Thyroid gland (tissue), 4 donors: ENCODE results near the gene MAML1. TPM values are rescaled to one million over a fixed set of nuclear protein-coding genes. Genes with fewer than 3 reads are reported as not detected.

Experiments used
- DNase-seq, 2 donors: peaks; one replicate each; pipeline ENCODE4 v3.0.0-alpha.2; 2019
- H3K27ac ChIP-seq, 3 donors: fragments of 200-600 bp; sonication (generic); 1 replicate in 2 of 3; 2 replicates in 1 of 3; pipeline ENCODE4 v1.5.1; 2016 to 2019; ENCODE audit warnings: mild to moderate bottlenecking in 1 of 3, moderate library complexity in 1 of 3
- H3K27me3 ChIP-seq: fragments of 200-600 bp; sonication (generic); one replicate; pipeline ENCODE4 v1.5.1; 2019
- H3K36me3 ChIP-seq, 2 donors: fragments of 200-600 bp; sonication (generic); one replicate each; pipeline ENCODE4 v1.5.1; 2016 to 2019
- H3K4me1 ChIP-seq, 2 donors: fragments of 200-600 bp; sonication (generic); one replicate each; pipeline ENCODE4 v1.5.1; 2017 to 2019
- H3K4me3 ChIP-seq, 3 donors: fragments of 200-600 bp; sonication (generic); replicated peaks in 1 of 3; 1 replicate in 2 of 3; 2 replicates in 1 of 3; pipeline ENCODE4 v1.5.1; 2016; ENCODE audit warnings: mild to moderate bottlenecking in 1 of 3
- H3K9me3 ChIP-seq: fragments of 200-600 bp; sonication (generic); one replicate; pipeline ENCODE4 v1.5.1; 2017
- POLR2A ChIP-seq, 2 donors: fragments of 450-650 bp; IDR thresholded peaks; one replicate each; pipeline ENCODE4 v1.6.1; 2017; ENCODE audit warnings: antibody characterized with exemption in 2 of 2, mild to moderate bottlenecking in 2 of 2, moderate library complexity in 1 of 2
- WGBS, 2 donors: methylation state at CpG; one replicate each; pipeline ENCODE4 v1.1.5; 2017; 5-methylcytosine and 5-hydroxymethylcytosine counted together
- intact Hi-C: fragments of 100-400 bp; cut with DNase I; formaldehyde crosslinking; loops from one replicate; pipeline ENCODE4 v1.15.1; 2023
- total RNA-seq, 4 donors: library from RNA; depleted of rRNA; stranded (reverse); fragments of >200 nt; gene quantifications; one replicate each; pipeline ENCODE4 v1.2.3, GENCODE V29; 2016
- TF ChIP-seq, protein P1 (sequence below), 6 experiments: fragments of 200-600 bp in 3 of 6; fragments of 450-650 bp in 3 of 6; sonication (generic) in 3 of 6; IDR thresholded peaks; one replicate each; pipeline ENCODE4 v1.5.1; 2016 to 2019; ENCODE audit warnings: antibody characterized with exemption in 6 of 6, mild to moderate bottlenecking in 2 of 6, inconsistent platforms in 1 of 6, moderate library complexity in 1 of 6

Gene MAML1
- total RNA-seq, 4 donors from 2014 or later, result 27.3 to 46.7 (median 28.0) TPM

DNA sequence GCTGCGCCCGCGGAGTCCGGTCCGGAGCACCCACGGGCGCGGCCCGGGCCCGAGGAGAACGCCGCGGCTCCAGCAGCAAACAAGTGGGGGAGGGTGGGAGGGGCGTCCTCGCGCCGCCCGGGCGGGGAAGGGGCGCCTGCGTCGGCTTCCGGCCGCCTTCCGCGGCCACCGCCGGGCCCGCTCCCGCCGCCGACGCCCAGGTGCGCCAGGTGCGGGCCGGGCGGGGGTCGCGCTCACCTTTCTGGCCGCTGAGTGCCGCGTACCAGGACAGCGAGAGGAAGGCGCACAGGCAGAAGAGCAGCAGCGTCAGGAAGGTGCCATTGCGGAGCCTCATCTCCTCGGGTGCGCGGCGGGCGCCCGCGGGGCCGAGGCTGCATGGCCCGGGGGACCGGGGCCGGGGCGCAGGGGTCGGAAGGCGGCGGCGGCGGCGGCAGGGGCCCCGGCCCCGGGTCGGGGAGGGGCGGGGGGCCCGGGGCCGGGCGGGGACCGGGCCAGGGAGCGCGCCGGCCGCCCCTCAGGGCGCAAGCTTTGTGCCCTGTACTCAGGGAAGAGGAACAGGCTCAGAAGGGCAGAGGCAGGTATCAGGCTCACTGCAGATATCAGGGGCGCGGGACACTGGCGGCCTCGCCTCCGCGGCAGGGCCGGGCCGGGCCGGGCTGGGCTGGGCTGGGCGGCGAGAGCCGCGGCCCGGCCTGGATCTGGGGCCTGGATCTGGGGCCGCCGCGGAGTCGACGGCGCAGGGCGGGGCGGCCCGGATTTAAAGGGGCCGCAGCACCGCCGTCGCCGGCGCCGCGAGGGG, 73.8 kb downstream of the MAML1 start, which contains the start of gene MGAT4B:
Gene MGAT4B, minus strand, starts transcription at position 617 of the 799 bp plus-strand sequence. Its CDS starts 283 bp downstream, at position 334.
- Histone ChIP-seq H3K36me3 (no peaks in the 10 kb centered on the region), H3K4me1 (peaks cover 13 to 40% of the 10 kb centered on the region in 2 donors), H3K4me3 (peak within 1 kb of the TSS; percentile 71 to 83 (median 73)), H3K27me3 (no peaks in the 10 kb centered on the region), H3K9me3 (no peaks in the 10 kb centered on the region), H3K27ac (peak within 1 kb of the TSS; percentile 55 to 89 (median 89))
- no CpG with 5 or more reads among the region's 108 CpGs for WGBS, 2 donors
- peak; percentile 76 to 81 for DNase-seq
- TF ChIP-seq POLR2A (IDR thresholded peaks at IDR 0.05), result peak; percentile 30 to 77
- TF ChIP-seq, protein P1, sequence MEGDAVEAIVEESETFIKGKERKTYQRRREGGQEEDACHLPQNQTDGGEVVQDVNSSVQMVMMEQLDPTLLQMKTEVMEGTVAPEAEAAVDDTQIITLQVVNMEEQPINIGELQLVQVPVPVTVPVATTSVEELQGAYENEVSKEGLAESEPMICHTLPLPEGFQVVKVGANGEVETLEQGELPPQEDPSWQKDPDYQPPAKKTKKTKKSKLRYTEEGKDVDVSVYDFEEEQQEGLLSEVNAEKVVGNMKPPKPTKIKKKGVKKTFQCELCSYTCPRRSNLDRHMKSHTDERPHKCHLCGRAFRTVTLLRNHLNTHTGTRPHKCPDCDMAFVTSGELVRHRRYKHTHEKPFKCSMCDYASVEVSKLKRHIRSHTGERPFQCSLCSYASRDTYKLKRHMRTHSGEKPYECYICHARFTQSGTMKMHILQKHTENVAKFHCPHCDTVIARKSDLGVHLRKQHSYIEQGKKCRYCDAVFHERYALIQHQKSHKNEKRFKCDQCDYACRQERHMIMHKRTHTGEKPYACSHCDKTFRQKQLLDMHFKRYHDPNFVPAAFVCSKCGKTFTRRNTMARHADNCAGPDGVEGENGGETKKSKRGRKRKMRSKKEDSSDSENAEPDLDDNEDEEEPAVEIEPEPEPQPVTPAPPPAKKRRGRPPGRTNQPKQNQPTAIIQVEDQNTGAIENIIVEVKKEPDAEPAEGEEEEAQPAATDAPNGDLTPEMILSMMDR (IDR thresholded peaks at IDR 0.05), result peak in 1 of 6 experiments; percentile 25
- intact Hi-C loops, result loop anchor here (5.0 kb wide), 1 partner anchor 184 kb away; the partner anchor contains the start of gene HNRNPH1

DNA sequence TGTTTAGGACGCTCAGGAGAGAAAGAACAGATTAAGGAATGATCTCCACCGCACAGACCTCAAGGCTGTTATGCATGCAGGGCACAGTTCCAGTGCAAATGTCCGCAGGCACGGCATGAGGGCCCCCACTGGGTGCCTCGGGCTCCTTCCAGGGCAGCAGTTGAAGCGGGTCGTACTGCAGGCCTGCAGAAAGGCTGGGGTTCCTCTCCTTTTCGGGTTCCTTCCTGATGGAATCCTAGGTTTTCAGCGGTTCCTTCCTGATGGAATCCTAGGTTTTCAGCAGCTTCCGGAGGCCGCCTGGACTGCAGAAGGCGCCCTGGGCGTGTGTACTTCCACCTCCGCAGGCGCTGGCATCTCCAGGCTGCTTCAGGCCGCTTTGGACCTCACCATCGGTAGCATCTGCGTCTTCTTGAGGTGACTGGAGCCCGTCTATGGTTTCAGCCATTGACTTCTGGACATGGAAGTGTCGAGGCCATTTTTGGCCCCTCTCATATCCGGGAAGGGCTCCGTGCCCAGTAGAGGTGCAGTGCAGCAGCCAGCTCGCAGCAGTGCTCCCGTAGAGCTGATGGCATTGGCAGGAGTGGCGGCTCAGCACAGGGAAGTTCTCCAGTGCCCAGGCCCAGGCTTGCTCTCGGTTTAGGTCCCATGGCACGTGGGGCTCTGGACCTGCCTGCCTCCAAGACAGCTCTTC, 79.7 kb downstream of the MAML1 start:
- 94 to 96% methylated on average over 6 to 25 of the region's 27 CpGs for WGBS, 2 donors
- no peaks in the 10 kb centered on the region for H3K27me3 ChIP-seq
- H3K4me1 ChIP-seq, result peaks cover 6 to 17% of the 10 kb centered on the region in 2 donors
- no peak overlapping the region for H3K4me3 ChIP-seq
- DNase-seq, result no peak
- no peak overlapping the region for H3K27ac ChIP-seq
- TF ChIP-seq, protein P1 (IDR thresholded peaks at IDR 0.05), result no peak
- no peak for TF ChIP-seq POLR2A (IDR thresholded peaks at IDR 0.05)
- no peaks in the 10 kb centered on the region for H3K9me3 ChIP-seq
- intact Hi-C loops, result no loop called here
- H3K36me3 ChIP-seq, result no peaks in the 10 kb centered on the region

DNA sequence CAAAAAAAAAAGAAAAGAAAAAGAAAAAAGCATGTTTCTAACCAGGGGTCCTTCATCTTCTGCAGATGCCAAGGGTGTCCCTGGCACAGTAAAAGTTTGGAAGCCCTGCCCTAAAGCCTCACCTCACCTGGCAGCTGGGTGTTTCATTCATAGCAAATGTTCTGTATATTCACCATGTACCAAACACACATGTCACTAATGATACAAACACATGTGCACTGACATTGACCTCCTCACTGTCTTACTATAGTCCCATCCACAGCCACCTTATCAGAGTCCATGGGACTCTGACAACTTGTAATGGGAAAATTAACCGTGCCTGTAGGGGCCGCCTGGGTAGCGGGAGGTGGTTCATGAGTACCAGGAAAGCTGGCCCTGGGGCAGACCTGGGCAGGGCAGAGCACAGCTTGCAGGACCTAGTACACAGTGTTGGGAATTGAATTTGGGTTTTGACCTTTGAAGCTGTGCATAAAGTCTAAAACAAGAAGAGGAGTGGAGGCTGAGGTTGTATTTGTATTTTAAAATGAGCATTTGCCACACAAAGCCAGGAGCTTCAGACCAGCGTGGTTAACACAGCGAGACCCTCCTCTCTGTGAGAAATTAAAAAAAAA, 80.5 kb downstream of the MAML1 start:
- no peak for DNase-seq
- Histone ChIP-seq H3K9me3 (no peaks in the 10 kb centered on the region), H3K4me3 (no peak overlapping the region), H3K27me3 (no peaks in the 10 kb centered on the region), H3K27ac (no peak overlapping the region), H3K4me1 (peaks cover 10 to 18% of the 10 kb centered on the region in 2 donors), H3K36me3 (no peaks in the 10 kb centered on the region)
- intact Hi-C loops, result no loop called here
- no peak for TF ChIP-seq POLR2A (IDR thresholded peaks at IDR 0.05)
- TF ChIP-seq, protein P1 (IDR thresholded peaks at IDR 0.05), result no peak
- WGBS, 2 donors, result 91 to 93% methylated on average over 5 of the region's 5 CpGs

DNA sequence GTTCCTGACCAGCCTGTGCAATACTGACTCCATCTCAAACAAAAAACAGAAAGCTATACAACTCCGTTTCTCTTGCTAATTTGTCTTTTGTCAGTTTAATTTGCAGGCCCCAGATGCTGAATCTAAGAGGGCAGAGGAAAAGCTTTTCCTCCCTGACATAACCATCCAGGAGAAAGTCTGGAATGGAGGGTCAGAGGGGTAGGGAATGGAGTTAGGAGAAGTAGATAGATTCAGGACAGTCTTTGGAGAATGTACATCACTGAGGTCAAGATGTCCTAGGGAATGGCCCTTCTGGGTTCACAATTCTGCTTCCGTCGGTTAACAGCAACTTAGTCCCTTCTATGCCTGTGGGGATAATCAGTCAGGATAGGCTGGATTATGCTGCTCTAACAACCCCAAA, 81.5 kb downstream of the MAML1 start:
- Histone ChIP-seq H3K4me1 (peaks cover 17 to 26% of the 10 kb centered on the region in 2 donors), H3K36me3 (no peaks in the 10 kb centered on the region), H3K4me3 (no peak overlapping the region), H3K27ac (no peak overlapping the region), H3K27me3 (no peaks in the 10 kb centered on the region), H3K9me3 (no peaks in the 10 kb centered on the region)
- WGBS, 2 donors, result 85 to 87% methylated on average over 3 of the region's 3 CpGs
- no peak for TF ChIP-seq POLR2A (IDR thresholded peaks at IDR 0.05)
- TF ChIP-seq, protein P1 (IDR thresholded peaks at IDR 0.05), result no peak
- DNase-seq, result no peak
- intact Hi-C loops, result no loop called here
